Colonic mucosa (tissue), 4 donors: ENCODE measurements around the gene GPR146. TPM values are rescaled to one million over a fixed set of nuclear protein-coding genes. Genes with fewer than 3 reads are reported as not detected.

ENCODE experiments used
- DNase-seq: peaks from one replicate; pipeline ENCODE4 v3.0.0-alpha.2; 2020
- H3K27ac ChIP-seq: fragments of 200-600 bp; one replicate; pipeline ENCODE4 v1.8.0; 2021
- H3K27me3 ChIP-seq: fragments of 200-600 bp; one replicate; pipeline ENCODE4 v1.8.0; 2021
- H3K36me3 ChIP-seq: fragments of 200-600 bp; one replicate; pipeline ENCODE4 v1.8.0; 2021
- H3K4me1 ChIP-seq: fragments of 200-600 bp; one replicate; pipeline ENCODE4 v1.8.0; 2021; ENCODE audit warnings: mild to moderate bottlenecking
- H3K4me3 ChIP-seq: fragments of 200-600 bp; one replicate; pipeline ENCODE4 v1.8.0; 2021
- H3K9ac ChIP-seq, 2 donors: one replicate each; pipeline ENCODE4 v1.7.0; 2013; ENCODE audit warnings: control low read depth in 2 of 2, low read depth in 2 of 2, low read length in 2 of 2
- H3K9me3 ChIP-seq: fragments of 200-600 bp; one replicate; pipeline ENCODE4 v1.8.0; 2021
- CTCF ChIP-seq: fragments of 200-600 bp; IDR thresholded peaks from one replicate; pipeline ENCODE4 v1.8.0; 2022; ENCODE audit warnings: antibody characterized with exemption, mild to moderate bottlenecking
- intact Hi-C: fragments of 100-400 bp; cut with DNase I; formaldehyde crosslinking; loops from one replicate; pipeline ENCODE4 v1.14.1; 2022
- total RNA-seq, 2 donors: library from RNA; stranded (reverse); fragmentation: NEBNext Ultra II Directional in 1 of 2; extraction: Animal tissue kit (Norgen Biotek cat#: 25700) in 1 of 2; gene quantifications; one replicate each; pipeline ENCODE4 v1.2.1, GENCODE V29; 2021
- donor health status: healthy.
- donor health status: DM: no; HTN: no; CAD: no.
- donor health status: DM: no; HTN: no; CAD: no.

The GPR146 gene
- total RNA-seq, 2 donors from 2014 or later = 2.9 to 9.0 TPM

- DNase-seq = no peak
- Histone ChIP-seq H3K36me3 (no peaks in the 10 kb centered on the region), H3K4me1 (peaks cover 9% of the 10 kb centered on the region), H3K9ac (no peak overlapping the region), H3K27me3 (no peaks in the 10 kb centered on the region), H3K9me3 (no peaks in the 10 kb centered on the region), H3K4me3 (no peak overlapping the region), H3K27ac (no peak overlapping the region)
- TF ChIP-seq CTCF = no peak
- intact Hi-C loops = no loop called here
Observed at GRCh38 chr7:1026721-1027161, 17.6 kb upstream of the GPR146 start.

GRCh38 chr7:1027242-1028043 is 16.9 kb upstream of the GPR146 start:
- H3K27me3 ChIP-seq = no peaks in the 10 kb centered on the region
- H3K9me3 ChIP-seq = no peaks in the 10 kb centered on the region
- DNase-seq = peak; percentile 40
- H3K27ac ChIP-seq = peak overlapping the region; percentile 85
- no peaks in the 10 kb centered on the region for H3K36me3 ChIP-seq
- H3K4me3 ChIP-seq = peak overlapping the region; percentile 76
- intact Hi-C loops = loop anchor here (2.0 kb wide), 1 partner anchor 15 kb away; no protein-coding TSS in a partner anchor
- peak overlapping the region; percentile 68 to 93 for H3K9ac ChIP-seq
- H3K4me1 ChIP-seq = peaks cover 9% of the 10 kb centered on the region
- no peak for TF ChIP-seq CTCF

GRCh38 chr7:1028044-1028770 is 16.1 kb upstream of the GPR146 start:
- H3K27ac ChIP-seq = peak overlapping the region; percentile 85
- H3K9me3 ChIP-seq = no peaks in the 10 kb centered on the region
- H3K4me3 ChIP-seq = peak overlapping the region; percentile 76
- no peaks in the 10 kb centered on the region for H3K27me3 ChIP-seq
- no peaks in the 10 kb centered on the region for H3K36me3 ChIP-seq
- peak overlapping the region; percentile 79 to 93 for H3K9ac ChIP-seq
- peaks cover 9% of the 10 kb centered on the region for H3K4me1 ChIP-seq
- DNase-seq = peak; percentile 91
- intact Hi-C loops = loop anchor here (2.0 kb wide), 1 partner anchor 15 kb away; no protein-coding TSS in a partner anchor
- TF ChIP-seq CTCF = no peak

- Histone ChIP-seq H3K4me1 (peaks cover 9% of the 10 kb centered on the region), H3K36me3 (no peaks in the 10 kb centered on the region), H3K4me3 (peak overlapping the region; percentile 76), H3K27me3 (no peaks in the 10 kb centered on the region), H3K9ac (peak overlapping the region; percentile 74 to 79), H3K27ac (peak overlapping the region; percentile 85), H3K9me3 (no peaks in the 10 kb centered on the region)
- intact Hi-C loops = loop anchor here (2.0 kb wide), 1 partner anchor 14 kb away; no protein-coding TSS in a partner anchor
- DNase-seq = peak; percentile 89
- TF ChIP-seq CTCF = no peak
Observed at GRCh38 chr7:1028775-1029636, 15.3 kb upstream of the GPR146 start.
